ENCODE results near the gene ZNF672.
"Not testable (repeated sequence)": the region's sequence is repeated elsewhere in the genome, so short reads cannot be mapped to it uniquely, and the experiment has no call there.

Gene ZNF672

DNA sequence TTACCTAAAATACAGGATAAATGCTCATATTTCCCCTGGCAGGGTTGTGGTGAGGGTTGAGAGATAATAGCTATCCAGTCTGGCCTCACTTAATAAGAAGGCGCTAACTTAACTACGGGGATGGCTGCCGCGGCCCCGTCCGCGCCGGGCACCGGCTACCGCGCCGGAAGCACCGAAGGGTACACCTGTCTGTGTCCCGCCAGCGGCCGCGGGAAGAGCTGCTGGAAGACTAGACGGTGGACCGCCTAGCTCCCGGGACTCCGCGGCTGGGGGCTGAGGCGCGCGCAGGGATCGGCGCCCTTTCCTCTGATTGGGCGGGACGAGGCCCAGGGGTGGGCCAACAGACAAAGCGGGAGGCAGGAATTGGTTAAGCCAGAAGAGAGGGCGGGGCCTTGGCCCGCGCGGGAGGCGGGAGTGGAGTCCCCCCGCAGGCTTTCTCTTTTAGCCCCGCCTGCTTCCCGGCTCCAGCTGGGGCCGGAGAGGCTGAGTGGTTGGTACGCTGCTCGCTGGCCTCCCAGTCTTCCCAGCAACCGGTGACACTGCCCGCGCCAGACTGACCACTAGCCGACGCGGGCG is at the start of gene ZNF672:
Gene ZNF672 (plus strand): TSS at position 444 of the 576 bp plus-strand sequence. CDS start 9,051 bp downstream, outside the sequence.
- peak within 1 kb of the TSS; percentile 83 for H3K4me3 ChIP-seq (ENCODE audit: low read depth, low read length)

DNA sequence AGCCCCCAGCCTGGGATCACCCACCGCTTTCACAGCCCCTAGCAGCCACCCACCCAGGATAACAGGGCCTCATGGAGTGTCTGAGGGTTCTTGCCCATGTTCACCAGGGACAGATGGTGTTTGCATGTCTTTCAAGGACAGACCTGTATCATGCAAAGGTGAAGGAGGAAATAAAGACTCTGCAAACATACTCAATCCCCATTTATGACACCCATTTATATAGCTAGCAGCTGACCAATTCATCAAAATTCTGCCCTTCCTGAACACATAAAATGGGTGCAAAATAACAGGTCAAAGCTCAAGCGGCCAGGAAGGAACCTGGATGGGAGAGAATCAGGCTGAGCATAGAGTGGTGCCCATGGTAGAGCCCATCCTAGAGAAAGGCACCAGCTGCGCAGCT is 49.7 kb upstream of the ZNF672 start:
- TF ChIP-seq CTCF (IDR thresholded peaks at IDR 0.05; ENCODE audit: low read depth, low read length, missing control alignments) = no peak
- H3K36me3 ChIP-seq (replicated peaks) = no peaks in the 10 kb centered on the region
- no peak overlapping the region for H3K4me3 ChIP-seq (ENCODE audit: low read depth, low read length)
- no peaks in the 10 kb centered on the region for H3K27me3 ChIP-seq (replicated peaks)
- DNase-seq = no peak
- no peak overlapping the region for H3K27ac ChIP-seq
- in situ Hi-C loops (cut with HindIII; ENCODE audit: low pct_ligation_motif_present, low sequenced_read_pairs) = no loop called here

More for the DNA sequence above, at the start of gene ZNF672:
- H3K36me3 ChIP-seq (replicated peaks) = no peaks in the 10 kb centered on the region
- in situ Hi-C loops (cut with HindIII; ENCODE audit: low pct_ligation_motif_present, low sequenced_read_pairs) = no loop called here
- H3K27ac ChIP-seq = peak within 1 kb of the TSS; percentile 99
- TF ChIP-seq CTCF (IDR thresholded peaks at IDR 0.05; ENCODE audit: low read depth, low read length, missing control alignments) = no peak
- no peaks in the 10 kb centered on the region for H3K27me3 ChIP-seq (replicated peaks)
- DNase-seq = peak; percentile 97

- DNase-seq; H3K4me3 ChIP-seq (ENCODE audit: low read depth, low read length); H3K27me3 ChIP-seq (replicated peaks); in situ Hi-C loops (cut with HindIII; ENCODE audit: low pct_ligation_motif_present, low sequenced_read_pairs); H3K36me3 ChIP-seq (replicated peaks); H3K27ac ChIP-seq: not testable (repeated sequence)
Measured at GRCh38 chr1:248789337-248789736, 48.7 kb upstream of the ZNF672 start.

- no peak for TF ChIP-seq CTCF (IDR thresholded peaks at IDR 0.05; ENCODE audit: low read depth, low read length, missing control alignments)
- Histone ChIP-seq H3K36me3 (replicated peaks) (no peaks in the 10 kb centered on the region), H3K27ac (no peak overlapping the region), H3K27me3 (replicated peaks) (no peaks in the 10 kb centered on the region), H3K4me3 (ENCODE audit: low read depth, low read length) (no peak overlapping the region)
- in situ Hi-C loops (cut with HindIII; ENCODE audit: low pct_ligation_motif_present, low sequenced_read_pairs) = no loop called here
- DNase-seq = no peak
Measured at GRCh38 chr1:248790456-248790855, 47.6 kb upstream of the ZNF672 start.

DNA sequence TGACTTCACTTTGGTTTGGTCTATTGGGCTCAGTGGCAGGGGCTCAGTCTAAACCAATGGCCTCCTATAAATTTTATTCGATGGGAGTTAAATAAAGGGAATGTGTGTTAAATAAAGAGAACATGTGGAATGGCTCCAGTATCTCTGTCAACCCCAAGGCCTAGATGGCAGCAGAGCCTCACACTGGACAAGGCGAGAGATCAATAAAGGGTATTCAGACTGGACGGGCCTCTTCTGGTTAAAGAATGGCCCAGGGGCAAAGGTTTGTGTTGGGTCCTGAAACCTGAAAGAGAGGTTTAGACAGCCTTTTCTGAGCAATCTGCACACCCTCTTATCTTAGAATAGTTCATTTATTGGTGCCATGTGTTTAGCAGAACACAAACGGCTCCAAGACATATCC is 47.0 kb upstream of the ZNF672 start:
- no peak for TF ChIP-seq CTCF (IDR thresholded peaks at IDR 0.05; ENCODE audit: low read depth, low read length, missing control alignments)
- H3K36me3 ChIP-seq (replicated peaks) = no peaks in the 10 kb centered on the region
- in situ Hi-C loops (cut with HindIII; ENCODE audit: low pct_ligation_motif_present, low sequenced_read_pairs) = no loop called here
- H3K27ac ChIP-seq = no peak overlapping the region
- no peak for DNase-seq
- no peak overlapping the region for H3K4me3 ChIP-seq (ENCODE audit: low read depth, low read length)
- H3K27me3 ChIP-seq (replicated peaks) = no peaks in the 10 kb centered on the region

GRCh38 chr1:248792342-248792741 is 45.7 kb upstream of the ZNF672 start:
- DNase-seq = no peak
- no peak for TF ChIP-seq CTCF (IDR thresholded peaks at IDR 0.05; ENCODE audit: low read depth, low read length, missing control alignments)
- in situ Hi-C loops (cut with HindIII; ENCODE audit: low pct_ligation_motif_present, low sequenced_read_pairs) = no loop called here
- Histone ChIP-seq H3K36me3 (replicated peaks) (no peaks in the 10 kb centered on the region), H3K27me3 (replicated peaks) (no peaks in the 10 kb centered on the region), H3K4me3 (ENCODE audit: low read depth, low read length) (no peak overlapping the region), H3K27ac (no peak overlapping the region)

Data from brain microvascular endothelial cell (primary cell).